Measurements from ENCODE around the gene PANK3.

DNA sequence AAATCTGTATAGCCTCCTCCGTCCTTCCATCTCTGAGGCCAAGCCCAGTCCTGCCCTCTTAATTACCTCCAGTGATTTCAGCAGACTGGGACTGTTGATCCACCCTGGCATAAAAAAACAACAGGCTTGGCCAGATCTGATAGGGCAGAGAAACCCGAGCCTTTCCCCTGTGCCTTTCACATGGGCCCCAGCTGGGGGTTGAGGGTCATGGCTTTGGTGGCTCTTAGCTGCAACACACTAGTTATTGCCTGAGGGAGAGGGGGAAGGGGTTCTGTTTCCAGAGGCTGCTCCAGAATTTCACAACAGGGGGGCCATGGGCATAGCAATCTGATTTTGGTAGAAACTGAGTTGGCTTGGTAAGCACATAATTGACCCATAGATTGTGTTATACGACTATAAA, 21.2 kb upstream of the PANK3 start:
- TF ChIP-seq, protein P1, sequence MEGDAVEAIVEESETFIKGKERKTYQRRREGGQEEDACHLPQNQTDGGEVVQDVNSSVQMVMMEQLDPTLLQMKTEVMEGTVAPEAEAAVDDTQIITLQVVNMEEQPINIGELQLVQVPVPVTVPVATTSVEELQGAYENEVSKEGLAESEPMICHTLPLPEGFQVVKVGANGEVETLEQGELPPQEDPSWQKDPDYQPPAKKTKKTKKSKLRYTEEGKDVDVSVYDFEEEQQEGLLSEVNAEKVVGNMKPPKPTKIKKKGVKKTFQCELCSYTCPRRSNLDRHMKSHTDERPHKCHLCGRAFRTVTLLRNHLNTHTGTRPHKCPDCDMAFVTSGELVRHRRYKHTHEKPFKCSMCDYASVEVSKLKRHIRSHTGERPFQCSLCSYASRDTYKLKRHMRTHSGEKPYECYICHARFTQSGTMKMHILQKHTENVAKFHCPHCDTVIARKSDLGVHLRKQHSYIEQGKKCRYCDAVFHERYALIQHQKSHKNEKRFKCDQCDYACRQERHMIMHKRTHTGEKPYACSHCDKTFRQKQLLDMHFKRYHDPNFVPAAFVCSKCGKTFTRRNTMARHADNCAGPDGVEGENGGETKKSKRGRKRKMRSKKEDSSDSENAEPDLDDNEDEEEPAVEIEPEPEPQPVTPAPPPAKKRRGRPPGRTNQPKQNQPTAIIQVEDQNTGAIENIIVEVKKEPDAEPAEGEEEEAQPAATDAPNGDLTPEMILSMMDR (IDR thresholded peaks at IDR 0.05) = no peak
- TF ChIP-seq POLR2A (IDR thresholded peaks at IDR 0.05) = no peak
- TF ChIP-seq POLR2AphosphoS5 (IDR thresholded peaks at IDR 0.05) = no peak
